ENCODE data around the gene DGKI.

DGKI gene

DNA sequence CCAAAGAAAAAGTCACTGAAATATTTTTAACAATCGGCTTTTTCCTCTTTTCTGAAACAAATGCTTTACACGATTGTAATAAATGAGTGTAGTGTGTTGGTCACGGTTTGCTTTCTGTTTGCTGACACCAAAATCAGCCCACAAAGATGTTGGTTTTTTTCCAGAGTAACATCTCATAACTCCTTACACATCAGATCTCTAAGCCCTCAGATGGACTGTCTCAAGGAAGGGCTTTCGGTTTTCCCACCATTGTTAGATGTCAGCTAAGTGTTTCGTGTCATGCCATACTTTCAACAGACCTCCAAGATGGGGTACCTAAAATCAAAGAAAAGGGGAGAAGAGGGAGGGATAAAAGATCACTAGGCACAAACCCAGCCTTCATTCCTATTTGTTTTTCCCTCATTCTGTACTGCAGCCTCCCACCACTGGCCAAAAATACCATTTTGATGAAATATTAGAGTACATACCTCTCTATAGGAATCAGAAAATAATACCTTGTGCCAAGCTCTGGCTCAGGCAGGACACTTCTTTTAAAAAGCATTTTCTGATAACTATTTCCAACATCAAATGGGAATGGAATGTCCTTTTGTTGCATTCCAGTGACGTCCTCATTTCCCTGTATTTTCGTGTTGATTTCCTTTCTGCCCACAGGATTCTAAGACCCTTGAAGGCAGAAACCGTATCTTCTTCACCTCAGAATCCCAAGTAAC, 159.1 kb downstream of the DGKI start:
- DNase-seq (ENCODE audit: low spot score): peak; percentile 65

DNA sequence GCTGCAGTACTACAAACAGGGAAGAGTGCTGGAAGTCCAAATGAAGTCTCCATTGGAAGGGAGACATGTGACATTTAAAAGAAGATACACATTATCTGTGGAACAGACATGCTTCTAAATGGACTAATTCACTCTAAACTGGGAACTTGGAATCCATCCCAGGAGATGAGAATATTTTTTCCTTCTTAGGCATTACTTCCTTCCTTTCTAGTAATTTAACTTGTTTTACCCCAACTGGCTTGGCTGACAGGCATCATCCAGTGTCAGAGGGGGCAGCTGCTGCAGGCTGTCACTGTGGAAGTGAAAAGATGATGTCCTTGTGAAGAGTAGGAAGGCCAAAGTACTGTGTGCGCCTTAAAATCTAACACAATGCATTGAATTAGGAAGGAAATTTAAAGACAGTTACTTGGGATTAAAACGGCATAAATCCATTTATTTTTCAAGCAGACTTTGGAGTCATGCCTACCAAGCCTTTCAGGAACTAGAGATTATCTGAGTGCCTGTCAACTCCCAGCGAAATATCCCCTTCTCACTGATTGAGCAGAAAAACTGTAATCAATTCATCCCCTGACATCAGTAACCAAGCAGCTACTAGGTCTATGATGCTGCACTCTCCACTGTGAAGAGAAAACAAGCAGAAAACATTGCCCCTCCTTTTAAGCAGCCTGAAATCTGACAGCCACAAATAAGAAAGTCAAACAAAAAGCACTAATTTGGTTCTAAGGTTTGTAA, 161.2 kb downstream of the DGKI start:
- DNase-seq (ENCODE audit: low spot score): no peak

DNA sequence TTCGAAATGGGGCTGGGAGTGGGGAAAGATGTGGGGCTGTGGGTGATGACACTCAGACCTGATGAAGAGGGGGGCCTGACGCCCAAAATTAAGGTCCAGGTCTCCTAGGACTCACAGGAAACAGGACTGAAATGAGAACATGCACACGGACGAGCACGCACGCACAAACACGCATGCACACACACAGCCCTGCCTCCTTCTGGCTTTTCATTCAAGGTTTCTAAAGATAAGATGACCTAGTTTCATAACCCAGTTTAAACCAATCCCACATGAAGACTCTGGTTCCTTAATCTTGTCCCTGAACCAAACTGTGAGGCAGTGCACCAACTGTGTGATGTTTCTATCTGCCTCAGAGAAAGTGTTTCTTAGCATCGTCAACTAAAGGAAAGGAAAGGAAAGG, 162.0 kb downstream of the DGKI start:
- DNase-seq (ENCODE audit: low spot score): no peak

DNA sequence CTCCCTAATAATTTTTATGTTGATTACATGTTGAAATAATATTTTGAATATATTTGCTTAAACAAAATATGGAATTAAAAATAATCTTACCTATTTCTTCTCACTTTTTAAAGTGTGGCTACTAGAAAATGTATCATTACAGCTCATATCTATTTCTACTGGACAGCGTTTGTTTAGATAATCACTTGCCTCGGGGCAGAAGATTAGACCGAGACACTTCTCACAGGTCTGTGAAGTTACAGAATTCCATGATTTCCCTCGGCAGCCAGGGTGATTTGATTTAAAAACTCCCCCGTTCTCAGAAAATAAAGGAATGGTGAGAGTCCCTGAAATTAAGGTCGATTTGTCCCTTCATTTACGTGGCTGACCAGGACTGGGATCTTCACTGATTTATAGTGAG, 162.5 kb downstream of the DGKI start:
- no peak for DNase-seq (ENCODE audit: low spot score)

DNA sequence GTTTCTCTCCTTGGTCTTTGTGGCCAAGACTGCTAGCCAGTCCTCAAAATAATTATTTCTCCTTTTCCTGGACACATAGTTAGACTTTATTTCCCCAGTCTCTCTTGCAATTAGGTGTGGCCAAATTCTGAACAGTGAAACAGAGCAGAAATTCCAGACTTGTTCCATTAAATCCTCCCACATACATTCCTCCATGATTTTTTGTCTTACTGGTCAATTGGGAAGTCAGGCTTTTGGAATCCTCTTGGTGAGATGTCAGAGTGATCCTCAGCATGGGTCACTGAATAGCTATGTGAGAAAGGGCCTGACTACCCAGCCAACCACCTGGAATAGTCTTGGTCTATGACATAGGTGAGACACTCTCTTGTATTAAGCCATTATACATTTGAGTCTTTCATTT, 164.2 kb downstream of the DGKI start:
- peak; percentile 63 for DNase-seq (ENCODE audit: low spot score)

DNA sequence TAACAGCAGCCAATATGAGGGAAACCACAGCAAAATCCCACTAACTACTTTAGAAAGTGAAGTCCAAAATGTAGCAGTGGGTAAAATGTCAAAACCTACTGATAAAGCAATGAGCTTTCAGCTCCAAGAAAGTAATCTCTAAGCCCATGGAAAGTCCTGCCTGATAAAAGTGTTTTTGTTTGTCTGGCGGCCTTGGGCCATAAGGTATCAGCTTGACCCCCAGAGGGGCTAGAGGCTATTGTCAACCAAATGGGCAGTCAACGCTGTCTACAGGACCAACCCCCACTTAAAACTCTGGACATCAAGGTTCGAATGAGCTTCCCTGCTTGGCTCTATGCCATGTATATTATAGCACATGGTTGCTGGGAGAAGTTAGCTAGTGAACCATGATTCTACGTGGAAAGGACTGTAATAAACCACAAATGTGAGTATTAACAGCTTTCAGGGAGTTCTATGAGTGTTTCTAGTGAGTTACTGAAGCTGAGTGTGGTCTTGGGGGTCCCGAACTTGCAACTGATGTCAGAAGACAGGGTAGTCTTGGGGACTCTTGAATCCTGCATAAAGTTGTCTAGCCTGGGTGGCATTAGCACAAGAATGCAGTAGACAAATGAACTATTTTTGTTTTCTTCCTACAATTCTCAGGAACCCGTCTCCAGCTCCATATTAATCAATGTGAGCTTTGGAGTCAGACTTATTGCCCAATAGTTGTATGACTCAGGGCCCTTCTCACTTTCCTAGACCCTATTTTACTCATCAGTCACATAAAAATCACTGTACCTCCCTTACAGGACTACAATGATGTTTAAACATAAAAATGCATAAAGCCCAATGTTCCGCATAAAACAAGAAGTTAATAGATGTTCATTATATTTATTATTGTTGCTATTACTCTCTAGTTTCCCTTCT, 164.9 kb downstream of the DGKI start:
- DNase-seq (ENCODE audit: low spot score): peak; percentile 72

DNA sequence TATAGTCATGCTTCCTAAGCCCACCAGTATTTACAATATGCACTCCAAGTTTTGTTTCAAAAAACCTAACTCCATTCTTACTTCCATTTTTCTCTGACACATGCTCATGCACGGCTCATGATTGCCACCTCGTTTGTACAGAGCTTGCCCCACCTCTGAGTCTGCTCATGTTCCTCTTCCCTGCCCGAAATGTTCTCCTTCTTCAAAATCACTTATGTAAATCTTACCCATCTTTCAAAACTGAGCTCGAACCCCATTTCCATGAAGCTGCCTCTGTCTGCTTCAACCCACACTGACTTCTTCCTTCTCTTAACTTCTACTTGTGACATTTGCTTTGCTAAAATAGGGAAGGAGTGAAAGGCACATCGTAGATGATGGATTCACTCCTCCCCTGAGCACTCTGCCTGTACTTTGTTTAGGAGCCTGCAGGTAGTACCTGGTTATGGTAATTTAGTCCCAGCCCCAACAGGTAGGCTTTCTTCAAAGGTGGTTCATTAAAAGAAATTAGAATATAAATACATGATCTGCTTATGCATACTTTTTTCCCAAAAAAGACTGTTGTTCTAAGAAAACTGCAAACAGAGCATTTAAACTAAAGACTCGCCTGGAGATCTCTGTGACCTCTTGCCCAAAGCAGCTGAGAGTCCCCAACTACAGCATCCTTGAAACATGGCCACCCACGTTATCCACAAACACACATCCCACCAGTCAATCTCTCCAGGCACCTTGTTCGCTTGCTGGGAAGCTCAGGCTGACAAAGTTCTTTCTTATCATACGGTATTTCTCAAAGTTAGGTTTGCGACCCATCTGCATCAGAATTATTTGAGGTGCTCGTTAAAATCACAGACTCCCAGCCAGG, 172.0 kb downstream of the DGKI start:
- DNase-seq (ENCODE audit: low spot score): no peak

DNA sequence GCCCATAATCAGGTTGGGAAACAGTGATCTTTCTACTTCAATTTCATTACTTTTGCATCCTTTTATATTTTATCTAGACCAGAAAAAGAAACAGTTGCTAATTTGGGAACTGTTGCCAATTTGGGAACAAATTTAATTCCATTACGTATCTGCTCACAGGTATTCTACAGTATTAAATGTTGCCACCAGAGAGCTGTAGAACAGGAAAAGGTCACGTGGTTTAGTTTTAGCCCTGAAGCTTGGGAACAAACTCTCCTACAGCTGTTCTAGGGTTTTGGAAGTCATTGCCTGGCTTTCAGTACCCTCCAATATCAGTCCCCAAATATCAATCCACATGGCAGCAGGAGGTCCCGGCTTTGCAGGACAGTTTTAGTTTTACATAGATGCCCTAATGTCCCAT, 172.7 kb downstream of the DGKI start:
- DNase-seq (ENCODE audit: low spot score): no peak

DNA sequence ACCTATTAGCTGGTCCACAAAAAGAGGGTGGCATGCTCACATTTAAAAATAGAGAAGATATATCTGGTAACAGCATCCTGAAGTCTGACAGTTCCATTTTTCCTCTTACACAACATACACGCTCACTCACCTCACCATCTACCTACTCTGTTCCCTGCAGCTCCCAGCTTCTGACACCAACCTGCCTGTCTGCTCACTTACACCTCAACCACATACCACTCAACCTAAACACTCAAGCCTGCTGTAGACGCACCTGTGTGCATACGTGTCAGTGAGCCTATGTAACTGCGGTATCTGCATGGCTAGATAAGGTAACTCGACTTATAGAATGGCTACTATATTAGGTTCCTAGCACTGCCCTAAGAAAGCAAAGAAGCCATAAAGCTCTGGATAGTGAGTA, 174.9 kb downstream of the DGKI start:
- no peak for DNase-seq (ENCODE audit: low spot score)

DNA sequence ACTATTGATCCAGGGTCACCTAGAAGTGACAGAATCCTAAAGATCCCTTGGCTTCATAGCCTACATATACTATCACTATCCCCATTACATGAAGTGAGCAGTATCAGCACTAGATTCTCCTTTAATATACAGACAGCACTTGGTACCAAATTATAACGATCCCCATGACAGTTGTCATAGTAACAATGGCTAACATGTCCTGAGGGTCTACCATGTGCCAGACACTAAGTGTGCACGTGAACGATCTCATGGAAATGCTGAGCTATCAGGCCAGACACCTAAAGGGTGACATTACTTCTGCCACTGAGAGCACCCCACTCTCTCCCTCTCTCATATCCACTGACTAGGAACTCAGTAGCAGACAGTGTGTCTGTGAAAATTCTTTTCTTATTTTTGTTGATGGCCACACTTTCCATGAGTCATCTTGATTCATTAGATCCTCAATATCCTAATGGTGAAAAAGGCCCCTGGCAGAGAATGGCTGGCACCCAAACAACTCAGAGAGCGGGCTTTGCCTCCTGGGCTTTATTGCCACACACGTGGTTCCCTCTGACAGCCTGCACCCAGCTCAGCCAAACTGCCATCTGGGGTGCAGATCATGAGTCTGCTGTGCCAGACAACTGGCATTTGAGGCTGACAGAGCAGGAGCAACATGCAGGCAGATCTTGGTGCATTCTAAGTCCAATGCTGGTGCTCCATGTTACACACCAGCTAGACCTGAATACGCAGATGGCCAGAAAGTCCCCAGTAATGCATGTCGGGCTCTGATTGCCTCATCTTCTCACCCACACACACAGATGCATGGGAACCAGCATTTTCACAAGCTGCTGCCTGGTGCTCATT, 176.3 kb downstream of the DGKI start:
- DNase-seq (ENCODE audit: low spot score): peak; percentile 53

DNA sequence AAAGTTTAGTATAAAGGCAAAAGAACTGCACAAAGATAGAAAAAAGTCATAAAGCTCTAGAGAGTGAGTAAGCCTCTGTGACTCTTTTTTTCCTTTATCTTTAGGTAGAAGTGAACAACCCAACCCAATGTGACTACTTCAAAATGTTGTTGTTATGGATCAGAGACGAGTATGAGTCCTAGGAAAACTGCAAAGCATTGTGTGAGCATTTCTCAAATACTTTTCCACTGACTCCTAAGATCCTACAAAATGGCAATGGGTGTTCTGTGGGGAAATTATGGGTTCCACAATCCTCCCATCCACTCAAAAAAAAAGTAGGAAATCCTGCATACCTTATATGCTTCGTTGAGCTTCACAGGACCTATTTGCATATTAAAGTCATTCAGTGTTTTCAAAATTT, 177.1 kb downstream of the DGKI start:
- peak; percentile 24 for DNase-seq (ENCODE audit: low spot score)

DNA sequence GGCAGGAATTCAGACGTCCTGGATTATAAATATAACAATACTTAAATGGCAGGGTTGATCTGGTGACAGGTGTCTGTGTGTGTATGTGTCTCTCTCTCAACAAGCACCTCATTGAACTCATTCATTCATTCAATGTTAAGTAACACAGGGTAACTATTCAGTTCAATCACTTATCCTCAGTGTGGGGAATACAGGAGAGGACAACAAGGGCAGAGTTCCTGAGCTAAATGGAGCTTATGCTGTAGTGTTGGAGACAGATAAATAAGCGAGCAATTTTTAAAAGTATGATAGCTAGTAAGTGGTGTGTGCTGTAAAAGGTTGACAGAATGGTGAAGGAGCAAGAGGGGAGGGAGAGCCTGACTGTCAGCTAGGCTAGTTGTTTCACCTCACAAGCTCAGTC, 178.4 kb downstream of the DGKI start:
- no peak for DNase-seq (ENCODE audit: low spot score)

DNA sequence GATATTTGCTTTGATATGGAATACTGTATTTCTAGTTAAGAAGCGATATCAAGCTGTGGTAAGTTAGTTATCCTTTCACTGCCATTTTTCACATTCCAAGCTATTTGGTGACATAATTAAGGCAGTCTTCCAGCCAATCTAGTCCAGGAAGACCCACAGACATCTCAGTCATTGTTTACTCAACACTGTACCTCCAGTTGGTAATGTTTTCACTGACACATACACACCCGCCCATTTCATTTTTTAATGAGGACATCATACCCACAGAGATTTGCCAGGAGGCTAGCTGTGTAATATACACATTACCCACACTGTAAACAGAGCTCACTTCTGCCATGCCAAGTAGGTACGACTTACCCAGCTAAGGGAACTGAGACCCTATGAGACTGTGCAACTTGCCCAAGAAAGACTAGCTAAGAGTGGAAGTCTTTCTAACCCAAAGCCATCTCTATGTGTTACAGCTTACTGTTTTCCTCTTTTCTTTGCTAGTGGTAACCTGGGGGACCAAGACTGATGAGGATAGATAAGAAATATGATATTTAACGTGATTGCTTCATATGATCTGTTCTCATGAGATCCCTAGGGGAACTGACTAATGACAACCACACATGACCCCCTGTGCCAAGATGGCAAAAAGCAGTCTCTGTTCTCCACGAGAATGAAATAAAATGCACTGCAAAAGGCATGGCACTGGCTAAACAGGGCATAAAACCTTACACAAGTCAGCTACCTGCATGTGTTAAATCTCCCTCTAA, 179.0 kb downstream of the DGKI start:
- peak; percentile 80 for DNase-seq (ENCODE audit: low spot score)

DNA sequence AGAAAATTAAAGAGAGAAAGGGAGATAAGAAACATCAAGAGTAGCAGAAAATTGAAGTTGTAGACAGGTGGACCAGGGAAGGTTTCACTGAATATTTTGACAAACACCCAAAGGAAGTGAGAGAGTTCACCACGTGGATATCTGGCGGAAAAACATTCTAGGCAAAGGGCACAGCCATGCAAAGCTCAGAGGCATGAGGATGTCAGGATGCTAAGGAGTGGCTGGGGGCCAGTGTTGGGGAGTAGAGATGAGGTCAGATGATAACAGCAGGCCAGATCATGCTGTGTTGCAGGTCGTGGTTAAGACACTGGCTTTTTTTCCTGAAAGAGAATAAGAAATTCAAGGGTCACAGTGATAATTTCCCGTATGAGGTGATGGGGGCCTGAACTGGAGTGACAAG, 181.9 kb downstream of the DGKI start:
- DNase-seq (ENCODE audit: low spot score): no peak

DNA sequence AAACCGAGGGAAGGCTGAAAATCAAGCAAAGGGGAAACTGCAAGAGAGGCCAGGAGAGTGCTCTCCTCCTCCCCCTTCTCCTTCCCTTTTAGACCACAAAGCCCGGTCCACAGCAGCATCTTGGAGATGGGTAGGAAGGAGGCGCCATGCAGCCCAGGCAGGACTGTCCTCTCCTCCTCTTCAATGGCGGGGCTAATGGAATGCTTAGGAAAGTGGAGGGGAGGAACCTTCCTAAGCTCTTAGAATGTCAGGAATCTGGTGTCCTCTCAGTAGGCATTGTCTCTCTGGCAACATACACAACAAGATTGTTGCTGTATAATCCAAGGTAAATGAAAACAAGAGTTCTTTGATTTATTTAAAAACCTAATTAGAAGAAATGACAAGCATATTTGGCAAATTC, 185.1 kb downstream of the DGKI start:
- peak; percentile 34 for DNase-seq (ENCODE audit: low spot score)

DNA sequence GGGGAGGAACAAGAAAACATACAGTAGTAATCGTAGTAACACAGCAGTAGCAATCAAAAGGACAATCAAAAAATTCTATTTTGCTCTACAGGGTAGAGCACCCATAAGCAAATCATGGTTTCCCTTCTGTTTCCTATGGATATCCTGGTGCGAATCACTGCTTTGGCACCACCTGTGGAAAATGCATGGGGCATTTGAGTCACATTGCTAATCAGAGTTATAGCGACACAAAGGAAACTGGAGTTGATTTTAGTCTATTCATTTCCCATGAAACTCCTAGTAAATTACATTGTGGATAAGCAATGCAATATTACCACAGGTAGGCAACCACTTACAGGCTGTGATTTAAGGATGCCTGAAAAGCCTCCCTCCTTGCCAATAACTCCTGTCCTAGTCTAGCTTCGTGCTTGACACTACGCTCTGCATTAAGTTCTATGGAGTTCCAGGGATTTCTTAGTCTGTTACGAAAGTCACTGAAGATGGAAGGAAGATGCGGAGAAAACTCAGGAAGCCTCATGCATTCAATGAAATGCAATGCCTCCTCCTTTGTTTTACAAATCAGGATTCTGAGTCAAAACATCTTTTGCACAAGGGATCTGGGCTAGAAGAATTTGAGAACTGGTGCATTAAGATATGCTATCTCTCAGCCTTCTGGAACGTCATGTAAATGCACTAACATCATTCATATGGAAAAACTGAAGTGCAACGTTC, 188.4 kb downstream of the DGKI start:
- no peak for DNase-seq (ENCODE audit: low spot score)

DNA sequence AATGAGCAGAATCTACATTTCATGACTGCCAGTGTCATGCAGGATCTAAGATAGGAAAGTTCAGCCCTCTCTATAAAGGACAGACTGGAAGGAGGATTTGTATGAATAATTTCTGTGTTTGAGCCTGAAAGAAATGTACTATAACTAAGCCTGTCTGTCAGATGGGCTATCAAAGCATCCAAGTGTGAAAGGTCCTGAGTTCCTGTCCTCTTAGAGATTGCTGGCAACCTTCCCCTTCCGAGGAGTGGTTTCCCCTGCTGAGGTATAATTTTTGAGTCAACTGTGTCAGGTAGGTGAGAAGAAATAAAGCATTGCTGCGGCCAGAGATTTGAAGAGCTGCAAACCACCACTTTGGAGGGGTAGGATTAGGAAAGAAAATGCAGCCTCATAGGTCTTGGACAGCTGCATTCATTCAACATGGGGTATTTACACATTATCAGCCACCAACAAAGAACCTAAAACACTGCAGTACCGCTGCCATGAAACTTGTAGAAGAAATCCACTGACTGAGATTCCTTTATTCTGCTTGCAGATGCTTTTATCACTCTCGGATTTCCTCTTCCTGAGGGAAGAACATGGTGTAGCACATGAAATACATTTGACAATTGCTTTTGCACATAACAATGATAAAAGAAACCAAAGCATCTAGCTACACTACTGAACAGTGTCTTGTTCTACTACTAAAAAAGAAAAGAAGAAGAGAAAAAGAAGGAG, 189.1 kb downstream of the DGKI start:
- DNase-seq (ENCODE audit: low spot score): no peak

DNA sequence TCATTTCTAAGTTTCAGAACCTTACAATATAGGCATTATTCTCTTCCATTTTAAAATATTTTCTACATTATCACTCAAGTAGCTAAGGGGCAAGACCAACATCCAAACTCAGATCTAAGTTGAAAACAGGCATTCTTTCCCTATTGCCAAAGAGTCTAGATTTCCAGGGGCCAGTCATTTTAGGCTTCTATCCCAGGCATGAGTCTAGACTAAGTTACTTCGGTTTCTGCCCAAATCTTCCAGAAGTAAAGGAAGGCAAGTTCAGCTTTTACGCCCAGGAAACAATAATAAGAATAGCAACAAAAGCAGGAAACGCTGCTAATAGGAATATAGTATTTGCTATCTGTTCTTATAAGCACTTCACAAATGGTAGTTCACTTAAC, 189.9 kb downstream of the DGKI start:
- peak; percentile 34 for DNase-seq (ENCODE audit: low spot score)
